BJ (cell line): Measurements from ENCODE around the gene SPRR2E. TPM values are rescaled to one million over a fixed set of nuclear protein-coding genes. Genes with fewer than 3 reads are reported as not detected.

ENCODE experiments used
- CTCF ChIA-PET: fragments of 350-600 bp; formaldehyde crosslinking; extraction: SDS; loops from one replicate; lab custom pipeline; 2021; ENCODE audit warnings: antibody characterized with exemption, inconsistent platforms; lab: Yijun Ruan, JAX
- POLR2A ChIA-PET: fragments of 300-600 bp; sonication (Branson Sonifier 250); formaldehyde crosslinking; extraction: SDS; loops from one replicate; lab custom pipeline; 2021; ENCODE audit warnings: antibody characterized with exemption; lab: Charles Lee
- DNase-seq: peaks from one replicate; pipeline ENCODE4 v3.0.0-alpha.2; 2011; ENCODE audit warnings: low read depth
- H3K27me3 ChIP-seq: 2 replicates; pipeline ENCODE4 v1.6.0; 2011; ENCODE audit warnings: low read length; ENCODE audit not compliant: control insufficient read depth, insufficient read depth
- H3K36me3 ChIP-seq: 2 replicates; pipeline ENCODE4 v1.5.1; 2011; ENCODE audit warnings: low read length; ENCODE audit not compliant: control insufficient read depth, insufficient read depth
- H3K4me3 ChIP-seq: 2 replicates; pipeline ENCODE4 v1.5.1; 2011; ENCODE audit warnings: low read depth, mild to moderate bottlenecking, control low read depth, low read length
- CTCF ChIP-seq: IDR thresholded peaks from 2 replicates; pipeline ENCODE4 v1.5.1; 2011; ENCODE audit warnings: low read depth, mild to moderate bottlenecking, control low read depth, inconsistent platforms, low read length, moderate library complexity; ENCODE audit not compliant: insufficient read depth
- polyA plus RNA-seq: library from polyadenylated mRNA; depleted of rRNA; stranded (reverse); fragments of >200 nt; gene quantifications from 2 replicates; pipeline ENCODE4 v1.2.3, GENCODE V29; 2011

SPRR2E gene
- polyA plus RNA-seq, 1 experiment: not detected

GRCh38 chr1:153081736-153082135 lies 12.6 kb downstream of the SPRR2E start:
- DNase-seq: no peak
- POLR2A ChIA-PET: no interaction called here
- TF ChIP-seq CTCF: no peak
- CTCF ChIA-PET: interaction anchor here (0.6 kb wide), 1 partner anchor 83 kb away, joined by 3 read pairs; no protein-coding TSS in a partner anchor
- Histone ChIP-seq H3K4me3 (no peak overlapping the region), H3K27me3 (no peaks in the 10 kb centered on the region), H3K36me3 (no peaks in the 10 kb centered on the region)

- ChIA-PET CTCF (no interaction called here), POLR2A (no interaction called here)
Measured at GRCh38 chr1:153072806-153073726, 21.3 kb downstream of the SPRR2E start.

GRCh38 chr1:153071511-153071910 lies 22.8 kb downstream of the SPRR2E start, which contains the start of gene SPRR2B:
SPRR2B (minus strand) TSS chr1:153071611; CDS start chr1:153070839, 772 bp downstream.
- CTCF ChIA-PET: no interaction called here
- DNase-seq: no peak
- POLR2A ChIA-PET: no interaction called here
- Histone ChIP-seq H3K27me3 (no peaks in the 10 kb centered on the region), H3K4me3 (no peak within 1 kb of the TSS), H3K36me3 (no peaks in the 10 kb centered on the region)
- no peak for TF ChIP-seq CTCF

More at GRCh38 chr1:153072806-153073726, 21.3 kb downstream of the SPRR2E start:
- no peak for TF ChIP-seq CTCF
- H3K27me3 ChIP-seq: no peaks in the 10 kb centered on the region
- DNase-seq: no peak
- H3K36me3 ChIP-seq: no peaks in the 10 kb centered on the region
- no peak overlapping the region for H3K4me3 ChIP-seq

GRCh38 chr1:153070243-153070642 lies 24.1 kb downstream of the SPRR2E start:
- no peaks in the 10 kb centered on the region for H3K27me3 ChIP-seq
- ChIA-PET POLR2A (no interaction called here), CTCF (no interaction called here)
- no peaks in the 10 kb centered on the region for H3K36me3 ChIP-seq
- DNase-seq: no peak
- H3K4me3 ChIP-seq: no peak overlapping the region
- no peak for TF ChIP-seq CTCF
